GM18526 (cell line): ENCODE data around the gene EPB41L1.

Experiments used
- POLR2A ChIP-seq: IDR thresholded peaks from 3 replicates; pipeline ENCODE4 v1.6.1; 2011; ENCODE audit not compliant: insufficient read length; ENCODE audit errors: extremely low read depth

EPB41L1 gene

DNA sequence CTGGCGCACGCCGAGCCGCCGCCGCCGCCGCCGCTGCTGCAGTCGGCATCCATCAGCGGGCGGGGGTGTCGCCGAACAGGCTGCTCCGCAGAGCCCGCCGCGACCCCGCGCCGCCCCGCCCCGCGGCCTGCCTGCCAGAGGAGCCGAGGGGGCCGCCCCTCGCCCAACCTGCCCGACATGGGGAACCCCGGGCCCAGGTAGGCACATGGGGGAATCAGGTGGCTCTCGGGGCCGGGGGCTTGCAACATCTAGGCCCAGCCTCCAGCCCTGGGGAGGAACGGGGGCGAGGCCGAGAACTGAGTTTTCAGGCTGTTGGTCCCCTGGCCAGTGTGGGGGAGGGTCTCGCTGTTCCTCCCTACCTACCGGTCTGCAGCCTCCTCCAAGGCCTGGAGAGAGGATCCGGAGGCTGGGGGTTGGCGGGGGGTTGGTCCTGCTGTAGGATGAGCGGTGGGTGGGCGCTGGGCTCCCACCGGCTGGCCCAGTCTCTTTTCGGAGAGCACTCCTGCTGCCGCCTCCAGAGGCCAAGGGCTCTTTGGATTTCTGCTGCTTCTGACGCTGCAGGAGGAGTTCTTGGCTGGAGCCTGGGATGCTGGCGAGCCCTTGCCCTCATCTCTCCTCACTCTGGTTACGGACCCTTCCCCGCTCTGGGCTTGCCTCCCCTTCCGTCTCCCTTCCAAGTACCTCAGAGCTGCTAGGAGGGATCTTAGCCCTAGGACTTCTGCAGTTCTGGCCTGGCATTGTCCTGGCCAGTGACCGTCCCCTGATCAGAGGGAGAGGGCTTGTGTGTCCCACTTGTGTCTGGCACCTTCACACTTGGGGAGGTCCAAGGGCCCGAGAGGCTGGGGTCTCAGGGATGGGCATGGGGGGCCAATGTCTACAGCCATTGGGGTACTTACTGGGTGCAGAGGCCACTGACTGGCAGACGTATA lies at the start of gene EPB41L1:
Gene EPB41L1 (plus strand): TSS at position 41 of the 929 bp plus-strand sequence. CDS start 19,038 bp downstream, outside the sequence.
- TF ChIP-seq POLR2A, result no peak

GRCh38 chr20:36104856-36105255 lies 49.7 kb upstream of the EPB41L1 start:
- no peak for TF ChIP-seq POLR2A

GRCh38 chr20:36105711-36106226 lies 48.8 kb upstream of the EPB41L1 start:
- TF ChIP-seq POLR2A, result no peak

- no peak for TF ChIP-seq POLR2A
Observed at GRCh38 chr20:36106606-36107005, 47.9 kb upstream of the EPB41L1 start.

DNA sequence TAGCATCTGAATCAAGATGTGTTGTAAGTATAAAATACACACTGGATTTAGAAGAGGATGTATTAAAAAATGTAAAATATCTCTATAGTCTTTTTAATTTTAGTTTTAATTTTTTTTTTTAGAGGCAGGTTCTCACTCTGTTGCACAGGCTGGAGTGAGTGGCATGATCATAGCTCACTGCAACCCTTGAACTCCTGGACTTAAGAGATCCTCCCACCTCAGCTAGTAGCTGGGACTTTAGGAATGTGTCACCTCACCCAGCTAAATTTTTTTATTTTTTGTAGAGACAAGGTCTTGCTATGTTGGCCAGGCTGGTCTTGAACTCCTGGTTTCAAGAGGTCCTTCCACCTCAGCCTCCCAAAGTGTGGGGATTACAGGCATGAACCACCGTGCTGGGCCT lies 46.7 kb upstream of the EPB41L1 start:
- no peak for TF ChIP-seq POLR2A

- TF ChIP-seq POLR2A, result no peak
Observed at GRCh38 chr20:36109251-36109947, 45.1 kb upstream of the EPB41L1 start.

- no peak for TF ChIP-seq POLR2A
Observed at GRCh38 chr20:36110994-36111393, 43.5 kb upstream of the EPB41L1 start.

DNA sequence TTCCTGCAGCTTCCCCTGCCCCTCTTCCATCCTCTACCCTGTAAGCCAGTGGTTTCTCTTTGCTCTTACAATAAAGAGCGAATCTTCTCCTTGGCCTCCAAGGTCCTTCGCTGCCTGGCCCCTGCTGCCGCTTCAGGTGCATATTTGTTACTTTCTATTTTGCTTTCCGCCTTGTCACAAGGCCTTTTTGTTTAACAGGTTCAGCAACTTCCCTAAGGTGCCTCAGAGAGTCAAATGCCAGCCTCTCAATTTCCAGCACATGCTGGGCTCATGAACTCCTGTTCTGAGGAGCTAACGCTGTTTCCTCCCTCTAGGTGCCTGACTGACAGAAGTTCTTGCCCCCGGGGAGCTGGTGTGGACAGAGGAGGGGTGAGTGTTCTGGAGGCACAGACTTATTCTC lies 42.4 kb upstream of the EPB41L1 start:
- no peak for TF ChIP-seq POLR2A

DNA sequence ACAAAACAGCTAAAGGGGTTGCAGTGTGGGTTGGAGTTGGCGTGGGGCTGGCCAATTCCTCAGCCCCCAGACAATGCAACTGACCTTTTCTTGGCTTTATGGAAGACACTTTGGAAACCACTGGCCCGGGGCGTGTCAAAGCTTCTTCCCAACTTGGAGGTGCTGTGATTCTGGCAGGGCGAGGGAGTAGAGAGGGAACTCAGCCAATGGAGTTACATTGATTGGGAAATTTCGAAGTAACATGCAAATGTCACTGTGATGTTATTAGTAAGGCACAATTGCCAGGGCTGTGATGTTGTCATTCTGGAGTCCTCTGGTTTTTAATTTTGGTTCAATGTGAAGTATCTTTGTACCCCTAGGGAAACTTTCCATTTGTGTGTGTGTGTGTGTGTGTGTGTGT lies 41.5 kb upstream of the EPB41L1 start:
- no peak for TF ChIP-seq POLR2A

DNA sequence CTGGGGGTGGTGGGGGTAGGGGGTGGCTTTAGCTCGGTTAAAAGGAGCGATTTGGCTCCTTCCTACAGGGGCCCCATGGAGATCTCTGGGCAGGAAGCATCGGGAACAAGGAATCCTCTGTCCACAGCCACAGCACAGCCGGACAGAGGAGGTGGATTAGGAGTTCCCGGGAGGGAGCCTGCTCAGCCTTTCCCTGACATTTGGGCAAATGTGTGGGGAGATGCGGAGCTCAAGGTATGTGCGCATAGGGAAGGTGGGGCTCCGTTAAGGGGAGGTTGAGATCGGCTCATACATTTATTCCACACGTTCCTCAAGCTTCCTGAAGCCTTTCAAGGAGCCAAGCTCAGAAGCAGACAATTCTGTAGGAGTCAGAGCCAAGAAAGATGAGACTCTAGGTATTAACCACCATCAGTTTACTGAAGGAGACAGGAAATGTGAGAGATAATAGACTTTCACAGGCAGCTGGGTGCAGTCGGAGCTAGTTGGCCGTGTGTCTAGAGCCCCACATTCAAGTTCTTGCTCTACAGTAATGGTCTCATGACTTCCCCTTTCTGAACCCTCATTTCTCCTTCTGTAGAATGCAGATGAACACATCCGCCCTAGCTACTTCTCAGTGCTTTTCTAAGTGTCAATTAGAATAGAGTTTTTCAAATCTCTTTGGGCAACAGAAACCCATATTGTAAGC lies 40.8 kb upstream of the EPB41L1 start:
- TF ChIP-seq POLR2A, result no peak

DNA sequence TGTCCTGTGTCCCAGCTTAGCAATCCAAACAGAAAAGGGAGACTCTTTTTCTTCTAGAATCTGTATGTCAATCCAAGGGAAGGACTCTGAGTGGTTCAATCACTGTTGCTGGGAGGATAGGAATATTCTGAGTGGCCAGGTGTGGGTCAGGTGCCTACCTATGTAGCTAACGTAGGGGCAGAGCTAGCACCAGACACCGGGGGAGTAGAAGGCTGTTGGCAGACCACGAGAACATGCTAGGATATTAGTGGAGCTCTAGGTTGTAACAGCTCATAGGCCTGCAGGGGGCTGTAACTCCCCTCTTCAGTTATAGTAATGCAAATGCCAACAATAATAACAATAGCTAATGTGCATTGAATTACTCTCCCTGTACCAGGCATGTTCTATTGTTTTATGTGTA lies 39.8 kb upstream of the EPB41L1 start:
- no peak for TF ChIP-seq POLR2A

GRCh38 chr20:36115925-36116324 lies 38.6 kb upstream of the EPB41L1 start:
- TF ChIP-seq POLR2A, result no peak

GRCh38 chr20:36116807-36117441 lies 37.6 kb upstream of the EPB41L1 start:
- TF ChIP-seq POLR2A, result no peak

DNA sequence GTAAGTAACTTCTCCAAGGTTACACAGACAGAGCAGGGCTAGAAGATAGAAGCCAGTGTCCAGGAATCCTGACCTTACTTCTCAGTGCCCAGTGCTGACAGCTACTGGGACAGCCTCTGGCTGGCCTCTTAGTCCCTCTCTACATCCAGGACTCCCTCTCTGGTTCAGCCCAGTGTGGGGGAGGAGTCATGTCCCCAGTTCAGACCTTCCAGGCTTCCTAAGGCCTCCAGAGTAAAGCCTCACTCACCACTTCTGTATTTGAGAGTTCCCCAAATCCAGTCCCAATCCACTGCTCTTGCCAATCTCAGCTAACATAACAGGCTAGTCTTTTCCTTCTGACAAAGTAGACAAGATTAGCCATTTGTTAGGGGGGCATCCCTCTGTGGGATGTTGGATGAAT lies 36.9 kb upstream of the EPB41L1 start:
- TF ChIP-seq POLR2A, result no peak

DNA sequence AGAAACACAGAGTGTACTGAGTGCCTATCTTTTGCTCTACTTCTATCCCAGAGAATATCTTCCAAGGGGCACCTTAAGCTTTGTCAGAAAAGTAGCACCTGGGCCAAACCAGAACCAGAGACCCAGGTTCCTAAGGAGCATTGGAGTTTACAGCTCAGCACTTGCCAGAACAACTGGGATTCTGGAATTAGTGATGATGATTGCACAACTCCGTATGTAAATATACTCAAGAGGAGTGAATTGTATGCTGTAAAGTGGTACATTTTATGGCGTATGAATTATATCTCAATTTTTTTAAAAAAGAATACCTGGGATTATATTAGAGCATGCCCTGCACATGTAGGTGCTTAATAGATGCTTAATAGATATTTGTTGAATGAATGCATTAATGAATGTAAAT lies 36.2 kb upstream of the EPB41L1 start:
- TF ChIP-seq POLR2A, result no peak

- TF ChIP-seq POLR2A, result no peak
Observed at GRCh38 chr20:36119537-36119936, 35.0 kb upstream of the EPB41L1 start.

- no peak for TF ChIP-seq POLR2A
Observed at GRCh38 chr20:36120241-36120640, 34.3 kb upstream of the EPB41L1 start.
